Activated naive CD4-positive, alpha-beta T cell treated with anti-CD3 and anti-CD28 coated beads for 36 hours (primary cell): ENCODE results near the gene CORO7. TPM values are rescaled to one million over a fixed set of nuclear protein-coding genes. Genes with fewer than 3 reads are reported as not detected.

Experiments used
- CTCF ChIA-PET: fragments of 350-600 bp; sonication (Branson Sonifier 250); formaldehyde crosslinking; loops from one replicate; lab custom pipeline; 2021; ENCODE audit warnings: antibody characterized with exemption; lab: Charles Lee
- DNase-seq: peaks from one replicate; pipeline ENCODE4 v3.0.0-alpha.2; 2020
- H3K27ac Mint-ChIP-seq: one replicate; pipeline ENCODE4 v1.8.0; 2021; ENCODE audit warnings: mild to moderate bottlenecking, mixed read lengths
- H3K27me3 Mint-ChIP-seq: one replicate; pipeline ENCODE4 v1.8.0; 2021; ENCODE audit warnings: low read depth, mixed read lengths
- H3K36me3 Mint-ChIP-seq: one replicate; pipeline ENCODE4 v1.8.0; 2021; ENCODE audit warnings: low read depth, mixed read lengths
- H3K4me1 Mint-ChIP-seq: one replicate; pipeline ENCODE4 v1.8.0; 2021; ENCODE audit warnings: low read depth, mixed read lengths
- H3K4me3 Mint-ChIP-seq: one replicate; pipeline ENCODE4 v1.8.0; 2021; ENCODE audit warnings: mild to moderate bottlenecking, moderate library complexity, mixed read lengths
- H3K9me3 Mint-ChIP-seq: one replicate; pipeline ENCODE4 v1.8.0; 2021; ENCODE audit warnings: mixed read lengths
- intact Hi-C: fragments of 100-400 bp; cut with micrococcal nuclease; formaldehyde crosslinking; loops from one replicate; pipeline ENCODE4 v1.15.1; 2023
- total RNA-seq, 2 experiments: library from RNA; stranded (reverse); gene quantifications; one replicate each; pipeline ENCODE4 v1.2.3, GENCODE V29; 2021

Gene CORO7
- total RNA-seq, 2 experiments from 2014 or later = 39.7 to 43.3 TPM

DNA sequence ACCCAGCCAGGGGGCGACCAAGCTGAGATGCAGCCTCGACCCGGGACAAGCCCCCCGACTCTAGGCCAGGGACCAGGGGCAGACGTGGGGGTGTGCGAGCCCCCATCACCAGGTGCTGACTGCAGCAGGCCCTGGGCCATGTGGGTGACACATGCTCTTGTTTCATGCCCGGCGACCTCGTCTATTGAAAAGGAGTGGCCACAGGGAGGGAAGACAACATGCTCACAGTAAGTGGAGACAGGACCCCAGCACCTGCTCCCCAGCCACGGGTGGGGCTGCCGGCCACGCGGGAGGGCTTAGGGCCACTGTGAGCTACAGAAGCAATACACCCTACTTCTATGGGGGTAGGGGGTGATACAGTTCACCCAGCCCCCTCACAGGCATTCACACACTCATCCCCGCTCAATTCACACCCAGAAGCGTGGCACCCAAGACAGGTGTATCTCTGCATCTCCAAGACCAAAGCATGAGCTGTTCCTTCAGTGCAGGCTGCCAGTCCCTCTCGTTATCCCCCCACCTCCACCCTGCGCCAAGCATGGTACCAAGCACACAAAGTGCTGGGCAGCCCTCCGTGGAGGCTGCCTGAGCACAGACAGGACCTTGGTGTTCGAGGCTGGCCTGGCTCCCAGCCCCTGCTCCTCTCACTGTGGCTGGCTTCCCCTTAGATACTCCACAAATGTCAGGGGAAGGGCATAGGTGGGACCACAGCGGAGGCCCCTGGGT, 31.2 kb downstream of the CORO7 start:
- no peaks in the 10 kb centered on the region for H3K4me1 Mint-ChIP-seq
- no peak for DNase-seq
- no peaks in the 10 kb centered on the region for H3K36me3 Mint-ChIP-seq
- H3K9me3 Mint-ChIP-seq = no peaks in the 10 kb centered on the region
- CTCF ChIA-PET = no interaction called here
- no peak overlapping the region for H3K27ac Mint-ChIP-seq
- intact Hi-C loops = no loop called here
- no peak overlapping the region for H3K4me3 Mint-ChIP-seq
- H3K27me3 Mint-ChIP-seq = no peaks in the 10 kb centered on the region

DNA sequence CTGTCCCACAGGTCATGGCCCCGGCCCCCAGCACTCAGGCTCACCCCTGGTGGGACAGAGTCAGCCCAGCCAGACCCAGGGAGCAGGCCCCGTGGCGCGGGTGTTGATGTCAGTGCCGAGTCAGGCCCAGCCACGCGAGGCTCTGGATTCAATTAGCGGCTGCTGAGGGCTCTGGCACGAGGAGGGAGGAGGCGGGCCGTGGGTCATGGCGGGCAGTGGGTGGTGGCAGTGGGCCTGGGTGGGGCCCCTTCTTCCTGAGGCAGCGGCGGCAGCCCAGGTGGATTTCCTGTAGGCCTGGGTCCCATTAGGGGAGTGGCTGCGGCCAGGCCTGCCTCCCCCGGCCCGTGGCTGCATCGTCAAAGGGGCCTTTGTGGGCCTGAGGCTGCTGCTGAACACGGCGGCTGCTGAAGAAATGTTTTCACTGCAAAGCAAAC, 31.9 kb downstream of the CORO7 start:
- no peak overlapping the region for H3K27ac Mint-ChIP-seq
- no peaks in the 10 kb centered on the region for H3K9me3 Mint-ChIP-seq
- no peaks in the 10 kb centered on the region for H3K36me3 Mint-ChIP-seq
- intact Hi-C loops = no loop called here
- H3K4me1 Mint-ChIP-seq = no peaks in the 10 kb centered on the region
- H3K4me3 Mint-ChIP-seq = no peak overlapping the region
- H3K27me3 Mint-ChIP-seq = no peaks in the 10 kb centered on the region
- DNase-seq = no peak
- CTCF ChIA-PET = interaction anchor here (1.0 kb wide), 1 partner anchor 25 kb away, joined by 3 read pairs; no protein-coding TSS in a partner anchor

DNA sequence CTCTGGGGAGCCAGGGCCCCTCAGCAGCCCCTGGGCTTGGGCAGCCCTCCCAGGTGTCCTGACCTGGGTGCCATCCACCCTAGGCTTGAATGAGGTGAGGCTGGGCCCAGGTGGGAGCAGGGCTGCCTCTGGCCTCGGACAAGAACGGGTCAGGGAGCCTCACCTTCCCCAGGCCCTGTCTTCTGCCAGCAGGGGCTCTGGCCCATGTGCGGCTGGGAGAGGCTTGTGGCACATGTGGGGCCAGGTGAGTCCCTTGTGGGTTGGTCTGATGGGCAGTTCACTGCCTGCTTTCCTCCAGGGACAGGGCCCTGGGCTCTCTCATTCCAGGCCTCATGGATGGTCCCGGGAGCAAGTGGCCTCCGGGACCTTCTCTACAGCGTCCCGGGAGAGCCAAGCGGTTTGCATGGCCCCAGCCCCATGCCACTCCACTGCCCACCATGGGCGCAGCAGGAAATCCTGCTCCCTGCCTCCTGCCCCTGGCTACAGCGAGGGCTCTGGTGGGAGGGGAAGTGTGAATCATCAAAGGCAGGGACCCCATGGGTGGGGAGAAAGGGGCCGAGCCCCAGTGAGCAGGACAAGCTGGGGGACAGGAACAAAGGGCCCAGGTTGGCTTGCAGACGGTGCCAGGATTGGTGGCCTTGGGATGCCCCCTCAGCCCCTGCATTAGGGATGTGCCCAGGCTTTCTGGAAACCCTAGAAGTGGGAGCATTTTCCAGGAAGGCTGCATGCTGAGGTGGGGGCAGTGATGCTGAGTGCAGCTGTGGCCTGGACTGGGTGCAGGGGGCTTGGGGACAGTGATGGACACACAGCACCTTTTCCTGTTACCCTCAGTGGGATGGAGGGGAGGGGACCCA, 32.6 kb downstream of the CORO7 start:
- intact Hi-C loops = no loop called here
- H3K36me3 Mint-ChIP-seq = no peaks in the 10 kb centered on the region
- CTCF ChIA-PET = interaction anchor here (1.0 kb wide), 1 partner anchor 24 kb away, joined by 3 read pairs; no protein-coding TSS in a partner anchor

DNA sequence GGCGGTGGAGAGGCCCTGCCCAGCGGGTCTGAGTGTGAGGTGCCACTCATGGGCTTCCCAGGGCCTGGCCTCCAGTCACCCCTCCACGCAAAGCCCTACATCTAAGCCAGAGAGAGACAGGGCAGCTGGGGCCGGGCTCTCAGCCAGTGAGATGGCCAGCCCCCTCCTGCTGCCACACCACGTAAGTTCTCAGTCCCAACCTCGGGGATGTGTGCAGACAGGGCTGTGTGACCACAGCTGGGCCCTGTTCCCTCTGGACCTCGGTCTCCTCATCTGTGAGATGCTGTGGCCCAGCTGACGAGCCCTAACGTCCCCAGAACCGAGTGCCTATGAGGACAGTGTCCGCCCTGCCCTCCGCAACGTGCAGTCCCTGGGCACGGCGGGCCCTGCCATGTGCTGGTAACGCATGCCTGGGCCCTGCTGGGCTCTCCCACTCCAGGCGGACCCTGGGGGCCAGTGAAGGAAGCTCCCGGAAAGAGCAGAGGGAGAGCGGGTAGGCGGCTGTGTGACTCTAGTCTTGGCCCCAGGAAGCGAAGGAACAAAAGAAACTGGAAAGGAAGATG, 33.5 kb downstream of the CORO7 start:
- DNase-seq = no peak
- H3K27me3 Mint-ChIP-seq = no peaks in the 10 kb centered on the region
- no peaks in the 10 kb centered on the region for H3K9me3 Mint-ChIP-seq
- no peaks in the 10 kb centered on the region for H3K4me1 Mint-ChIP-seq
- H3K27ac Mint-ChIP-seq = no peak overlapping the region
- no peaks in the 10 kb centered on the region for H3K36me3 Mint-ChIP-seq
- intact Hi-C loops = no loop called here
- CTCF ChIA-PET = no interaction called here
- H3K4me3 Mint-ChIP-seq = no peak overlapping the region

More for the DNA sequence above, 32.6 kb downstream of the CORO7 start:
- H3K27me3 Mint-ChIP-seq = no peaks in the 10 kb centered on the region
- no peak overlapping the region for H3K27ac Mint-ChIP-seq
- DNase-seq = no peak
- no peak overlapping the region for H3K4me3 Mint-ChIP-seq
- no peaks in the 10 kb centered on the region for H3K4me1 Mint-ChIP-seq
- H3K9me3 Mint-ChIP-seq = no peaks in the 10 kb centered on the region

DNA sequence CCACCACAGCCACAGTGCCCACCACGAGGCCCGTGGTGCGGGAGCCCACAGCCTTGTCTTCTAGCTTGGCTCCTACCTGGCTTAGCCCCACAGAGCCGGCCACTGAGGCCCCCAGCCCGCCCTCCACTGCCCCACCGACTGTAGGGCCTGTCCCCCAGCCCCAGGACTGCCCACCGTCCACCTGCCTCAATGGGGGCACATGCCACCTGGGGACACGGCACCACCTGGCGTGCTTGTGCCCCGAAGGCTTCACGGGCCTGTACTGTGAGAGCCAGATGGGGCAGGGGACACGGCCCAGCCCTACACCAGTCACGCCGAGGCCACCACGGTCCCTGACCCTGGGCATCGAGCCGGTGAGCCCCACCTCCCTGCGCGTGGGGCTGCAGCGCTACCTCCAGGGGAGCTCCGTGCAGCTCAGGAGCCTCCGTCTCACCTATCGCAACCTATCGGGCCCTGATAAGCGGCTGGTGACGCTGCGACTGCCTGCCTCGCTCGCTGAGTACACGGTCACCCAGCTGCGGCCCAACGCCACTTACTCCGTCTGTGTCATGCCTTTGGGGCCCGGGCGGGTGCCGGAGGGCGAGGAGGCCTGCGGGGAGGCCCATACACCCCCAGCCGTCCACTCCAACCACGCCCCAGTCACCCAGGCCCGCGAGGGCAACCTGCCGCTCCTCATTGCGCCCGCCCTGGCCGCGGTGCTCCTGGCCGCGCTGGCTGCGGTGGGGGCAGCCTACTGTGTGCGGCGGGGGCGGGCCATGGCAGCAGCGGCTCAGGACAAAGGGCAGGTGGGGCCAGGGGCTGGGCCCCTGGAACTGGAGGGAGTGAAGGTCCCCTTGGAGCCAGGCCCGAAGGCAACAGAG, 34.2 kb downstream of the CORO7 start:
- Mint-ChIP-seq H3K4me3 (no peak overlapping the region), H3K36me3 (no peaks in the 10 kb centered on the region), H3K27ac (no peak overlapping the region), H3K27me3 (no peaks in the 10 kb centered on the region), H3K9me3 (no peaks in the 10 kb centered on the region), H3K4me1 (no peaks in the 10 kb centered on the region)
- intact Hi-C loops = no loop called here
- CTCF ChIA-PET = interaction anchor here (0.9 to 1.1 kb wide), 2 partner anchors 21 to 22 kb away, joined by 3 to 5 read pairs; no protein-coding TSS in a partner anchor
- DNase-seq = no peak

DNA sequence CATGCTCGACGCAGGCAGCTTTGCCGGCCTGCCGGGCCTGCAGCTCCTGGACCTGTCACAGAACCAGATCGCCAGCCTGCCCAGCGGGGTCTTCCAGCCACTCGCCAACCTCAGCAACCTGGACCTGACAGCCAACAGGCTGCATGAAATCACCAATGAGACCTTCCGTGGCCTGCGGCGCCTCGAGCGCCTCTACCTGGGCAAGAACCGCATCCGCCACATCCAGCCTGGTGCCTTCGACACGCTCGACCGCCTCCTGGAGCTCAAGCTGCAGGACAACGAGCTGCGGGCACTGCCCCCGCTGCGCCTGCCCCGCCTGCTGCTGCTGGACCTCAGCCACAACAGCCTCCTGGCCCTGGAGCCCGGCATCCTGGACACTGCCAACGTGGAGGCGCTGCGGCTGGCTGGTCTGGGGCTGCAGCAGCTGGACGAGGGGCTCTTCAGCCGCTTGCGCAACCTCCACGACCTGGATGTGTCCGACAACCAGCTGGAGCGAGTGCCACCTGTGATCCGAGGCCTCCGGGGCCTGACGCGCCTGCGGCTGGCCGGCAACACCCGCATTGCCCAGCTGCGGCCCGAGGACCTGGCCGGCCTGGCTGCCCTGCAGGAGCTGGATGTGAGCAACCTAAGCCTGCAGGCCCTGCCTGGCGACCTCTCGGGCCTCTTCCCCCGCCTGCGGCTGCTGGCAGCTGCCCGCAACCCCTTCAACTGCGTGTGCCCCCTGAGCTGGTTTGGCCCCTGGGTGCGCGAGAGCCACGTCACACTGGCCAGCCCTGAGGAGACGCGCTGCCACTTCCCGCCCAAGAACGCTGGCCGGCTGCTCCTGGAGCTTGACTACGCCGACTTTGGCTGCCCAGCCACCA, 35.1 kb downstream of the CORO7 start:
- Mint-ChIP-seq H3K4me1 (no peaks in the 10 kb centered on the region), H3K36me3 (no peaks in the 10 kb centered on the region), H3K27me3 (no peaks in the 10 kb centered on the region), H3K9me3 (no peaks in the 10 kb centered on the region), H3K4me3 (no peak overlapping the region), H3K27ac (no peak overlapping the region)
- DNase-seq = no peak
- CTCF ChIA-PET = interaction anchor here (0.9 to 1.1 kb wide), 2 partner anchors 21 to 23 kb away, joined by 3 to 5 read pairs; no protein-coding TSS in a partner anchor
- intact Hi-C loops = no loop called here

DNA sequence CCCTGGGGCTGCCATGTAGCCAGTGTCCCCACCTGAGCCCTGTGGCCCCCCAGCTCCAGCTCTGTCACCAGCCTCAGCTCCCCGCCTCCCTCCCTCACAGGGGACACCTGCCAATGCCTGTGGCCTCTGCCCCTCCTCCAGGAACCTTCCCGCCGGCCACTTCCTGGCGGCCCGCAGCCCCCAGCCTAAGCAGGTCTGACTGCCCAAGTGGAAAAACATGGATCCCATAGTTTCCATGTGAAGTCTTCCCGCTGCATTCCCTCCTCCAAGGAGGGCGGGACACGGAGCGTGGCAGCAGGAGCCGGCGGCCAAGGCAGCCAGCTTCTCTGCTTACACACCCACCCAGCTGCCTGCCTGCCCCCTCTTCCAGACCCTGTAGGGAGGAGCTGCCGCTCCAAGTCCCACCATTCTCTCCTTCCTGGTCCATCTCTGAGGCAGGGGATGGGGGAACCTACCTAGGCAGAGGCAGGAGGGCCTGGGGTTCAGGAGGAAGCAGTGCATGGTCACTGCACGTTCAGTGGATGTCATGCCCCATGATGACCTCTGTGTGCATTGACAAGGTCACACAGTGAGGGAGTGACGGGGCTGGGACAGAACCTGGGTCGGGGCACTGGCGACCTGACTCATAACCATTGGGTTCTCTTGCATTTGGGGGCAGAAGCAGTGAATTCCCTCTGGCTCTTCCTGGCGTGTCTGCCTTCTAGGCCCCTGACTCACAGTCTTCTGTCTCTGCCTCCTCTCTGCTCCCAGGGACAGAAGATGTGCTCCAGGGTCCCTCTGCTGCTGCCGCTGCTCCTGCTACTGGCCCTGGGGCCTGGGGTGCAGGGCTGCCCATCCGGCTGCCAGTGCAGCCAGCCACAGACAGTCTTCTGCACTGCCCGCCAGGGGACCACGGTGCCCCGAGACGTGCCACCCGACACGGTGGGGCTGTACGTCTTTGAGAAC, 36.0 kb downstream of the CORO7 start:
- Mint-ChIP-seq H3K4me3 (no peak overlapping the region), H3K4me1 (no peaks in the 10 kb centered on the region)

DNA sequence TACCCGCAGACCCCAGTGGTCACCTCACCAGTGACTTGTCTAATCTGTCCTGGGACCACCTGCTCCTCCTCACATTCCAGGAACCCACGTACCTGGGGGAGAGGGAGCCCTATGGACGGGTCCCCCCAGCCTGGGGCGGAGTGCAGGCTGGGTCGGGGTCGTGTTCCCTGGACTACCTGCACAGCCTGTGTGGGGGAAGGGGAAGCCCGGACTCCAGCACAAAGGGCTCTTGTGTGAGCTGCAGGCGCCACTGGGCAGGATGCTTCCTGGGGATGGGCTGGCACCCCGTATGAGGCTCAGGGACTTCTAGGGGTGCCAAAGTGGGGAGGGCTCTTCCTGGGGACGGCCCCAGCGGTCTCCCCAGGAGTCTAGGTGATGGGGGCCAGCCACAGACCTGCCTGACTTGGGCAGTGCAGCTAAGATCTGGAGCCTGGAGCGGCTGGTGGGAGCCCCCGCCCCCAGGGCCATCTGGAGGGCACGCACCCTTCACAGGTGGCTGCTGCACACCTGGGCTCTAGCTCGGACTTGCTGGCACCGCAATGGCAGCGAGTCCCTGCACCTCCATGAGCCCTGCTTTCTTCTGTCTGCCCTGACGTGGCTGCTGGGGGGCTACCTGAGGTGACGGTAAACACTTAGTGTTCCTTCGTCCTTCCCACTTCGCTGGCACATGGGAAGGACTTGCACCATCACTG, 37.3 kb downstream of the CORO7 start:
- intact Hi-C loops = no loop called here
- Mint-ChIP-seq H3K27ac (no peak overlapping the region), H3K27me3 (no peaks in the 10 kb centered on the region), H3K4me1 (no peaks in the 10 kb centered on the region), H3K36me3 (no peaks in the 10 kb centered on the region), H3K9me3 (no peaks in the 10 kb centered on the region), H3K4me3 (no peak overlapping the region)
- CTCF ChIA-PET = interaction anchor here (0.6 kb wide), 1 partner anchor 238 kb away, joined by 3 read pairs; no protein-coding TSS in a partner anchor
- DNase-seq = no peak

More for the DNA sequence above, 36.0 kb downstream of the CORO7 start:
- CTCF ChIA-PET = interaction anchor here (0.6 kb wide), 1 partner anchor 529 kb away, joined by 3 read pairs; no protein-coding TSS in a partner anchor
- intact Hi-C loops = no loop called here
- H3K27me3 Mint-ChIP-seq = no peaks in the 10 kb centered on the region
- no peak for DNase-seq
- no peaks in the 10 kb centered on the region for H3K36me3 Mint-ChIP-seq
- no peaks in the 10 kb centered on the region for H3K9me3 Mint-ChIP-seq
- H3K27ac Mint-ChIP-seq = no peak overlapping the region

DNA sequence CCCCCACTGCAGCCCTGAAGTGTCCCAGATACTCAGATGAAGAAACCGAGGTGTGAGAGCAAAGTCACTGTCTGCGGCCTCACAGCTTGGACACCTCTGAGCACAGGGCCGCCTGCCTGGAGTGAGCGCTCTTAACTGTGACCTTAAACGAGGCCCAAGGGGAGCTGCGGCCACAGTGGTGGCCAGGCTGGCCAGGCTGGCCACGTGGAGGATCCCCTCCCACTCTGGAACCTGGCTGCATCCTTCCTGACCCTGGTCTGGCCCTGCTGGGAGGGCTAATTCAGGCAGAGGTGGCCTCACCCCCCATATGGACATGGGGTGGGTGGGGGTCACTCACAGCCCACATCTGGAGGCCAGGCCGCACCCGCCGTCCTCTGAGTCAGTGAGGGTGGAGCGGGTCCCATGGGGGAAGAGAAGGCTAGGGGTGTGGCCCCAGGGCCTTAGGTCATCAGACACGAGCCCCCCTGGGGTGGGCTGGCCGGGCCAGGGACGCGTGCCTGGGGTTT, 38.2 kb downstream of the CORO7 start:
- CTCF ChIA-PET = no interaction called here
- DNase-seq = no peak
- H3K9me3 Mint-ChIP-seq = no peaks in the 10 kb centered on the region
- H3K27ac Mint-ChIP-seq = no peak overlapping the region
- no peaks in the 10 kb centered on the region for H3K27me3 Mint-ChIP-seq
- no peak overlapping the region for H3K4me3 Mint-ChIP-seq
- H3K36me3 Mint-ChIP-seq = no peaks in the 10 kb centered on the region
- H3K4me1 Mint-ChIP-seq = peaks cover 2% of the 10 kb centered on the region
- intact Hi-C loops = no loop called here
